Endothelial cell of umbilical vein (primary cell): ENCODE measurements around the gene COL6A3.

Experiments
- EZH2 ChIP-seq: IDR thresholded peaks from 2 replicates; pipeline ENCODE4 v1.6.1; 2012; ENCODE audit warnings: borderline replicate concordance, low read depth, mild to moderate bottlenecking, moderate library complexity, low read length, inconsistent platforms; ENCODE audit not compliant: severe bottlenecking
- JUN ChIP-seq: IDR thresholded peaks from 2 replicates; pipeline ENCODE4 v1.6.1; 2011; ENCODE audit warnings: borderline replicate concordance, low read depth; ENCODE audit not compliant: insufficient read length, insufficient read depth
- POLR2AphosphoS5 ChIP-seq: IDR thresholded peaks from 2 replicates; pipeline ENCODE4 v1.6.1; 2012; ENCODE audit warnings: low read depth, mild to moderate bottlenecking, control low read depth, low read length, moderate library complexity; ENCODE audit not compliant: insufficient read depth
- TF ChIP-seq, protein P1 (sequence below), 2 donors: IDR thresholded peaks; 1 replicate in 1 of 2; 2 replicates in 1 of 2; pipeline ENCODE4 v1.5.1; 2011; ENCODE audit warnings: low read length in 2 of 2, mild to moderate bottlenecking in 2 of 2, moderate library complexity in 2 of 2, control low read depth in 1 of 2, inconsistent platforms in 1 of 2, low read depth in 1 of 2; ENCODE audit not compliant: insufficient read depth in 1 of 2; ENCODE audit errors: extremely low read depth in 1 of 2

DNA sequence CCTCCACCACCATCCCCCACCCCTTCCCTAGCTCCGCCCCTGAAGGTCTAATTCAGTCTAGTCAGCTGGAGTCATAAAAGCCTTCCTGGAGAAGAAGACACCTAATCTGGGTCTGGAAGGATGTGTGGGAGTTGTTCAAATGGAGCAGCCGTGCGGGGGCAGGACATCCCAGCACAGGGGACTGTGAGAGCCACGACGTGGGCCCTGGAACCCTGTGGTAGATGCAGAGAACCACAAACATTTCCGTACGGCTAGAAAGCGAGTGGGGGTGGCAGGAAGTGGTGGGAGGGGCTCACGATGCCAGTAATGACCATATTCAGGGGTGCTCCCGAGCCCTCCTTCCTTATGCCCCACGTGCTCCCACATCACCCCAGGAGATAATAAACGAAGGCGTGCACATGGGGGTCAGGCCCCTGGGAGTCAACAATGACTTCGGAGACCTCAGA, 20.9 kb upstream of the COL6A3 start:
- TF ChIP-seq EZH2 (no peak), POLR2AphosphoS5 (no peak), JUN (no peak)
- TF ChIP-seq, protein P1, sequence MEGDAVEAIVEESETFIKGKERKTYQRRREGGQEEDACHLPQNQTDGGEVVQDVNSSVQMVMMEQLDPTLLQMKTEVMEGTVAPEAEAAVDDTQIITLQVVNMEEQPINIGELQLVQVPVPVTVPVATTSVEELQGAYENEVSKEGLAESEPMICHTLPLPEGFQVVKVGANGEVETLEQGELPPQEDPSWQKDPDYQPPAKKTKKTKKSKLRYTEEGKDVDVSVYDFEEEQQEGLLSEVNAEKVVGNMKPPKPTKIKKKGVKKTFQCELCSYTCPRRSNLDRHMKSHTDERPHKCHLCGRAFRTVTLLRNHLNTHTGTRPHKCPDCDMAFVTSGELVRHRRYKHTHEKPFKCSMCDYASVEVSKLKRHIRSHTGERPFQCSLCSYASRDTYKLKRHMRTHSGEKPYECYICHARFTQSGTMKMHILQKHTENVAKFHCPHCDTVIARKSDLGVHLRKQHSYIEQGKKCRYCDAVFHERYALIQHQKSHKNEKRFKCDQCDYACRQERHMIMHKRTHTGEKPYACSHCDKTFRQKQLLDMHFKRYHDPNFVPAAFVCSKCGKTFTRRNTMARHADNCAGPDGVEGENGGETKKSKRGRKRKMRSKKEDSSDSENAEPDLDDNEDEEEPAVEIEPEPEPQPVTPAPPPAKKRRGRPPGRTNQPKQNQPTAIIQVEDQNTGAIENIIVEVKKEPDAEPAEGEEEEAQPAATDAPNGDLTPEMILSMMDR (IDR thresholded peaks at IDR 0.05; ENCODE audit: extremely low read depth in 1 of 2, insufficient read depth in 1 of 2, low read depth in 1 of 2, low read length in 2 of 2), result no peak
